Spleen (tissue), 7 donors: ENCODE data around the gene ZNF609.

Experiments
- POLR2A ChIP-seq, 3 donors: fragments of 450-650 bp; IDR thresholded peaks; one replicate each; pipeline ENCODE4 v1.5.1; 2017; ENCODE audit warnings: antibody characterized with exemption in 3 of 3, mild to moderate bottlenecking in 1 of 3
- POLR2AphosphoS5 ChIP-seq, 3 donors: sonication (generic); formaldehyde crosslinking; IDR thresholded peaks; one replicate each; pipeline ENCODE4 v1.5.1; 2017; ENCODE audit warnings: antibody characterized with exemption in 3 of 3
- TF ChIP-seq, protein P1 (sequence below), 11 experiments: fragments of 200-600 bp in 7 of 11; fragments of 450-650 bp in 4 of 11; sonication (generic) in 4 of 11; IDR thresholded peaks in 8 of 11; conservative IDR thresholded peaks in 3 of 11; 1 replicate in 7 of 11; 2 replicates in 4 of 11; pipeline versions ENCODE4 v1.4.0 to v1.8.0; 2016 to 2021; ENCODE audit warnings: antibody characterized with exemption in 11 of 11, inconsistent platforms in 4 of 11, mild to moderate bottlenecking in 1 of 11
- donor health status: DM: no; HTN: no; CAD: no; lungs with moderate emphysema.
- donor health status: DM: no; HTN: no; CAD: no.
- donor health status: DM: no; HTN: no; CAD: no.

DNA sequence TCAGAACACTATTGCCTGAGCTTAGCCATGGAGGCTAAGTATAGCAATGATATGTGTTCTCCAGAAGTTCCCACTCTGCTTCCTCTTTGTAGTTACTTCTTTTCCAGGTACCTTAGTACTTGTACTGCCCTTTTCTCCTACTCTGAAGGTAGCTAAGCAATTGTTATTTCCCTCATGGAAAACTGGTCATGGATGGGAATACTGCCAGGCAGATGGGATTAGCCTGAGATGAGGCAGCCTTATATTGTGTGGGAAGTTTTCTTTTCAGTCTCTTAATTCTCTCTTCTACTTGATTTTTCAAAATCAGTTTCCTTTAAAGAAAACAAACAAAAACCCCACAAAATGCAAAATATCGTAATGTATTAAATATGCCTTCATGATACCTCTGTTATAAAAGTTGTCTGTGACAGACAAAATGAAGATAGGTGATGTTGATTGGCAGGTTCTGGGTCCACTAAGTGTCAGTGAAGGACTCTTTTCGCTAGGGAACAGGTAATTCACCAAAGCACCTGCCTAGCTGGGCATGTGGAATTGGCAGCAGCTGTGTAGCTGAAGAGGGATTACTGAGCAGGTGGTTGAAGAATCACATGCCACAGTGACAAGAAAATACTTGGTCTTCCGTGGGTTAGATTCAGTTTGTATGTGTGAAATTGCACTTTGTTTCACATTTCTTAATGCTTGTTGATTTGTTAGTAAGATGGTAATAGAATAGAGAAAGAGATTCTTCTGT is 4.1 kb downstream of the ZNF609 start:
- TF ChIP-seq, protein P1, sequence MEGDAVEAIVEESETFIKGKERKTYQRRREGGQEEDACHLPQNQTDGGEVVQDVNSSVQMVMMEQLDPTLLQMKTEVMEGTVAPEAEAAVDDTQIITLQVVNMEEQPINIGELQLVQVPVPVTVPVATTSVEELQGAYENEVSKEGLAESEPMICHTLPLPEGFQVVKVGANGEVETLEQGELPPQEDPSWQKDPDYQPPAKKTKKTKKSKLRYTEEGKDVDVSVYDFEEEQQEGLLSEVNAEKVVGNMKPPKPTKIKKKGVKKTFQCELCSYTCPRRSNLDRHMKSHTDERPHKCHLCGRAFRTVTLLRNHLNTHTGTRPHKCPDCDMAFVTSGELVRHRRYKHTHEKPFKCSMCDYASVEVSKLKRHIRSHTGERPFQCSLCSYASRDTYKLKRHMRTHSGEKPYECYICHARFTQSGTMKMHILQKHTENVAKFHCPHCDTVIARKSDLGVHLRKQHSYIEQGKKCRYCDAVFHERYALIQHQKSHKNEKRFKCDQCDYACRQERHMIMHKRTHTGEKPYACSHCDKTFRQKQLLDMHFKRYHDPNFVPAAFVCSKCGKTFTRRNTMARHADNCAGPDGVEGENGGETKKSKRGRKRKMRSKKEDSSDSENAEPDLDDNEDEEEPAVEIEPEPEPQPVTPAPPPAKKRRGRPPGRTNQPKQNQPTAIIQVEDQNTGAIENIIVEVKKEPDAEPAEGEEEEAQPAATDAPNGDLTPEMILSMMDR (IDR thresholded peaks at IDR 0.05 in 8 of 11, conservative IDR thresholded peaks at IDR 0.05 in 3 of 11), result no peak
- no peak for TF ChIP-seq POLR2A (IDR thresholded peaks at IDR 0.05)
- TF ChIP-seq POLR2AphosphoS5 (IDR thresholded peaks at IDR 0.05), result no peak
